ENCODE results near the gene CDIP1.

Gene CDIP1

DNA sequence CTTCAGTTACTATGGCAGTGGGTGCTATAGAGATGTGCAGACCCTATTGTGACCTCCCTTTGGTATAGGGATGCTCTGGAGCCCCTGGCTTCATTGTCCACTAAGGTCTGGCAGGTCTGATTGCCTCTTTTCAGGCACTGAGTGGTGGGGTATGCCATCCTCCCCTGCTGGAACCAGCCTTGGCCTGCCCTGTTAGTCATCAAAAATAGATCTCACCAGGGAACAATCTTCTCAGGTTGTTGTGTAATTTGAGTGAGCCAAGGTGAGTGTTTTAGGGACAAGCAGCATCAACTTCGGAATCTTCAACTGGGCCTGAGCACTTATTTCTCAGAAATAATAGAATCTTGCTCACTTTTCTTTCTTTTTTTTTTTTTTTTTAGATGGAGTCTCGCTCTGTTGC is 42.8 kb downstream of the CDIP1 start:
- DNase-seq (ENCODE audit: insufficient read length, low spot score), result no peak
- no peak for FAIRE-seq

DNA sequence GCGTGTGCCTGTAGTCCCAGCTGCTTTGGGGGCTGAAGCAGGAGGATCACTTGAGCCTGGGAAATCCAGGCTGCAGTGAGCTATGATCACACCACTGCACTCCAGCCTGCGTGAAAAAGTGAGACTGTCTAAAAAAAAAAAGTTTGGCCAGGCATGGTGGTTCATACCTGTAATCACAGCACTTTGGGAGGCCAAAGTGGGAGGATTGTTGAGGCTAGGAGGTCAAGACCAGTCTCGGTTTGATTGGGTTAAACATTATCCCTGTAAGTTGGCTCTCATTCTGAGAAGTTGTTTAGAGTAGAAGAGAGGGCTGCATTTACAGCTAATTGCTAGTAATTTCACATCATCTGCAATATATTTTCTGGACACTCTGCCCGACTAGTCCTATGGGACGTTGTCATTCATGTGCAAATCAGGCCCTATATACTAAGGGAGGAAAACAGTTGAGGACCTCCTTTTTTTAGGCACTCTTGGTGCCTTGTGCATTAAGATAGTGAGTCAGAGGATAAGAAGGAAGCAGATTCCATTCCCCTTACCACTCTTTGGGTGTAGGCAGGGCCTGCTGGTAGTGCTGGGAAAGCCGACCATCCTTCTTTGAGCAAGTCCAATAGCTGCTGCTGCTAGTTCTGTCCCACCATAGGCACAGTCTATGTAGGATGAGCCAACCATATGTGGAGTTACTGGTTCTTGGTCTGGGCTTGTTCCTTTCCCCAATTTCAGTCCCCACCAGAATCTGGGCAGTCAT is 43.7 kb downstream of the CDIP1 start:
- peak; percentile 60 for DNase-seq (ENCODE audit: insufficient read length, low spot score)
- FAIRE-seq, result no peak

DNA sequence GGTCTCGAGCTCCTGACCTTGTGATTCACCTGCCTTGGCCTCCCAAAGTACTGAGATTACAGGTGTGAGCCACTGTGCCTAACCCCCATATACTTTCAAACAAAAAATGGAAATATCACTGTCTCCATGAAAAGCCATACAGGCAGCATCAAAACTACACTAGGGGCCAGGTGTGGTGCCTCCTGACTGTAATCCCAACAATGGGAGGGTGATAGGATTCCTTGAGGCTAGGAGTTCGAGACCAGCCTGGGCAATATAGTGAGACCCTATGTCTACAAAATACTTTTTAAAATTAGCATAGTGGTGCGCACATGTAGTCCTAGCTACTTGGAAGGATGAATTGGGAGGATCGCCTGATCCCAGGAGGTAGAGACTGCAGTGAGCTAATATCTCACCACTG is 46.7 kb downstream of the CDIP1 start:
- DNase-seq (ENCODE audit: insufficient read length, low spot score) (no peak), FAIRE-seq (no peak)

DNA sequence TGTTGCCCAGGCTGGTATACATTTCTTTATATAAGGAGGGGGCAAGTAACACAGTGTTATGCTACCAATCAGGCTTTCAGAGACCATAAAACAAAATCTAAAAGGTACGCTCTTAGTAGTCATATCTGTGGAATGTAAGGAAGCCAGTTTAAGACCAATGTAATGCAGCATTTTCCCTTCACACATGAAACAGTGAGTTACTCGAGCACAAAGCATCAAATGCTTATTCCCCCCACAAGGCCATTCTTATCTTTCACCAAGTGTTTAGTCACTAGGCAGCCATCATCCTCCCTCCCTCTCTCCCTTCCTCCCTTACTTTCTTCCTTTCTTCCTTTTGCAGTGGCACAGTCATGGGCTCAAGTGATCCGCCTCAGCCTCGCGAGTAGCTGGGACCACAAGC is 49.5 kb downstream of the CDIP1 start:
- FAIRE-seq (no peak), DNase-seq (ENCODE audit: insufficient read length, low spot score) (peak; percentile 48)

DNA sequence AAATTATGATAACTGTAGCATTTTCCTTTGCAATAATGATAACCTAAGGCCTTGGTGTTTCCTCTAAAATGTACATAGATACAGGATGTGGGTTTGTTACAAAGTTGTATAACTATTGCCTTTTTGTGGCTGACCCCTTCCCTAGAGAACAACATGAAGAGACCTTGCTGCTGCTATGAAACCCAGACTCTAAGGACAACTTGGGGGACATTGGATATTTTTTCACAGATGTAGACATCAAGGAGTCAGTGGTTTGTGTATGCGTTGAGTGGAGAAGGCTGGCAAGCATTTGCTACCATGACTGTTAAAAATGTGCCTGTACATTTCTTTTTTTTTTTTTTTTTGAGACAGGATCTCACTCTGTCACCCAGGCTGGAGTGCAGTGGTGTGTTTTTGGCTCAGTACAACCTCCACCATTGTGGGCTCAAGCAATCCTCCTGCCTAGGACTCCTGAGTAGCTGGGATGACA is 50.0 kb downstream of the CDIP1 start:
- FAIRE-seq, result no peak
- DNase-seq (ENCODE audit: insufficient read length, low spot score), result no peak

DNA sequence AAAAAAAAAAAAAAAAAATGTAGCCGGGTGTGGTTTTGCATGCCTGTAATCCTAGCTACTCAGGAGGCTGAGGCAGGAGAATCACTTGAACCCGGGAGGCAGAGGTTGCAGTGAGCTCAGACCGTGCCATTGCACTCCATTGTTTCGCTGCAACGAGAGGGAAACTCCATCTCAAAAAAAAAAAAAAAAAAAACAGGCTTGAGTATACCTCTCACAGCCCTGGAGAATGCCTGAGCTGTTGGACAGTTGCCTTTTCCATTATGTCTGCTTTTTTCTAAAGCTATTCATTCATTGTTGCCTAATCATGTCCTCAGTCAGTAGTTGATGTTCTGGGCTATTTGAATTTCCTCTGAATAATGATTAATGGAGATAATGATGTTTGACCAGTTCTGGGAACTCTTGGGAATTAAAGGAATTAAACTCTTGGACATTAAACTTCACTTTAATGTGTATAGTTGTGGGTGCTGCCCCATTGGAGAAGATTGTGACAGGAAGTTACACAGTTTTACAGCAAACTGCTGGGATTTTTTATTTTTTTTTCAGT is 50.5 kb downstream of the CDIP1 start:
- DNase-seq (ENCODE audit: insufficient read length, low spot score), result no peak
- FAIRE-seq, result no peak

DNA sequence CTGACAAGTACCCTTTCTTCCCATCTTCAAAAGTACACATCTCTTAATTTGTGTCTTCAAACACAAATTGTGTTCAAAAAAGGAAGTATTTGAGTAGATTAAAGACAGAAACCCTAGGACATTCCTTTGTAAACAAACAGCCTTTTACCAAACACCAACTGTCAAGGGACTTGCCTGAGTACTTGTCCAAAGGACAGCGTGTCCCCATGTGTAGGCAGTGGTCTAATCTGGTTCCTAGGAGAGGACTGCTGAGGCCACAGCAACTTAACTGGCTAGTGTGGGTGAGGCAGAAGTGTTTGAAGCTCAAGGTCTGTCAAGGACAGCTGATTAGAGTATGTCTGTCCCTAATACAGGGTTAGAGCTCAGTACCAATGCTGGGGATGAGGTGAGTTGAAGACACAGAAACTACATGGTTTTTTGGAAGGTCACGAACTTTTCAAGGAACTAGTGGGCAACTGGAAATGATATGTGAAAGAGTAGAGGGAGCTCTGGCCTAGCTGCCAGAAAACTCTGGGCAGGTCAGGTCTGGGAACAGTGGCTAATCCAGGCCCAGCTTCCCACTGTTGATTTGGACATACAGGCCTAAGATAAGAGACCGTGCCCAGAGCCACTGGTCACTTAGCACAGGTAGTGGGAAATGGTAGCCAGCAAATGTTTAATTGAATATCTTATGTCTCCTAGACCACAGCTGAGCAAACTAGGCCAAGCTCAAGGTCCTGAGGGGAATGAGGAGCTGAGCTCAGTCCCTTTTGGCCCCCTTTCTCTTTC is 52.3 kb downstream of the CDIP1 start:
- DNase-seq (ENCODE audit: insufficient read length, low spot score) (no peak), FAIRE-seq (no peak)

DNA sequence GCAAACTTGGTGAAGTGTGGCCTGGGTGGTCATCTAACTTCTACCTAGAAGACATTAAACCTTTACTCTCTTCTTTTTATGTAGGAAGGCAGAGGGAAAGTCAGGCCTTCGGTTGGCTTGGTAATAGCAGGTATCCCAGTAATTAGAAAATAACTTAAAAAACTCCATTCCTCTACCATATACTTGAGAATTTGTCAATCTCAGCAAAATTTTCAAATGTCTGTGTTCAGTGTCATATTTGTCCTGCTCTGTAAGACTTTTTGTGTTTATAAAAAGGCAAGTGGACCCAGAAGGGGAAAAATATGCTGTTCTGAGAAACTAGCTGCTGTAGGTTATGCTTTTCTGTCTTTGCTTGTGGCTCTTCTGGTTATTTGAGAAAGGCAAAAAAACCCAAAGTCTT is 56.6 kb downstream of the CDIP1 start:
- no peak for DNase-seq (ENCODE audit: insufficient read length, low spot score)
- FAIRE-seq, result no peak

DNA sequence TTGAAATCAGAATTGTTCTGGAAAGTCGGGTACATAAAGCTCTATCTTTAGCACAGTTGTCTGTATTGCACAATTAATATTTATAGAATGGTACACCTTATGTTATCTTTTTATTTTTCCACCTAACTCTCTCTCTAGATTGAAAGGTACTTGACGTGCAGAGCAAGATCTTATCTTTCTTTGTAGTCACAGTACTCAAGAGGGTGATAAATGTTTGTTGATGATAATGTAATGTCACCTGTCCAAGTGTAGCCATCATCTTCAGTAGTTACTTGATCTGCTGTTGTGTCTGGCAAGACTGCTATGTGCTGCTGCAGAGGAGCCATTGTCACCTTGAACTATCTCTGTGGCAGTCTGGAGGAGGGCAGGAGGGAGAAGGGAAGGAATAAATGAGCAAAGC is 57.0 kb downstream of the CDIP1 start:
- FAIRE-seq (no peak), DNase-seq (ENCODE audit: insufficient read length, low spot score) (no peak)

DNA sequence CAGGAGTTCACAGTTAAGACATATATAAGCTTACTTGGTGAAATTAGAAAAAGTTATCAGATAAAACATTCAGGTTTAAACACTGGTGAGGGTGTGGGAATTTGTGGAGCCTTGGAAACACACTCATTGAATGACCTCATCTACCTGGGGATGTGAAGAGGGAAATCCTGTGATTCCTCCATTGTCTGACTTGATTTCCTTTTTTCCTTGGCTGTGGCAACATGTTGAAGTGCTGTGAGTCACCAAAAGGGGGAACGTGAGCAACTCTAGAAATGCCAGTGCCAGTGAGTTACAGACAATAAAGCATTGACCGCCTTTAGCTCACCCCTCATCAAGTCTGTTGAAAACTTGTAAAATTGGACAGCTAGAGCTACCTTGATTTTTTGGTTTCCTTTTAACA is 60.6 kb downstream of the CDIP1 start:
- FAIRE-seq (no peak), DNase-seq (ENCODE audit: insufficient read length, low spot score) (peak; percentile 45)

DNA sequence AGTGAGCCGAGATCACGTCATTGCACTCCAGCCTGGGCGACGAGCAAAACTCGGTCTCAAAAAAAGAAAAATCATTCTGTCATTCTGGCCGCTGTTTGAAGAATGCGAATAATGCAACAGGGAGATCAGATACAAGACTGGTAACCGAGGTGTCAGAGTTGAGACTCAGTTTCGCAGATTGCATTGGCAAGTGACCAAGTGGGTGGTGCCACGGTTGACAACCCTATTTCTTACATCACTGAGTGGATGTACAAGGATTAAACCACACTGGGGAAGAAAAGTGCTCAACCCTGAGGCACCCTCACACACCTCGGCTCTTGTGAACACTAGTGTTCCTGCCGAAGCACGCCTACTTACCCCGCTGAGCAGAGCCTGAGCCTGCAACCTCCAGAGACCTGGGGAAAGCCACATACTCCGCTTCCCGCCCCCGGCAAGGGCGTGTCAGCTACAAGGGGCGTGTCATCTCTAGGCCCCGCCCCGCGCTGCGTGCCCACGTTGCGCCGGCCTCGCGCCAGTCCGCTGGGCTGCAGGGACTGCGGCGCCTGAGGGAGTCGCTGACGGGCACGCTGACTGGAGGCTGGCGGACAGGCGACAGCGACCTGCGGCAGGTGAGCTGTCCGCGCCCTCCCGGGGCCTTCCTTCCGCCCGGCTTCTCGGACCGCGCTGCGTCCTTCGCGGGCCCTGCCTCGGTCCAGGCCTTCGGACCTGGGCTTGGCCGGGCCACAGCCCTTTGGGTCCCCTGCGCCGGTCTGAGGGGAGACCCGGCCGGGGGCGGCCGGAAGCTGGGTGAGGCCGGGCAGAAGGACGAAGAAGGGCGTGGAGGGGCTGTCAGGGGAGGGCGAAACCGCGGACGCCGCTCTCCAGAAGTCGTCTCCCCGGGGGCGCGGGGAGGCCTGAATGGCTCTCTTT is 62.4 kb downstream of the CDIP1 start, which contains the start of gene HMOX2:
TSS of gene HMOX2 (plus strand) at position 519 of the 909 bp plus-strand sequence. CDS start 29,127 bp downstream, outside the sequence.
- DNase-seq (ENCODE audit: insufficient read length, low spot score) (peak; percentile 93), FAIRE-seq (peak; percentile 94)

DNA sequence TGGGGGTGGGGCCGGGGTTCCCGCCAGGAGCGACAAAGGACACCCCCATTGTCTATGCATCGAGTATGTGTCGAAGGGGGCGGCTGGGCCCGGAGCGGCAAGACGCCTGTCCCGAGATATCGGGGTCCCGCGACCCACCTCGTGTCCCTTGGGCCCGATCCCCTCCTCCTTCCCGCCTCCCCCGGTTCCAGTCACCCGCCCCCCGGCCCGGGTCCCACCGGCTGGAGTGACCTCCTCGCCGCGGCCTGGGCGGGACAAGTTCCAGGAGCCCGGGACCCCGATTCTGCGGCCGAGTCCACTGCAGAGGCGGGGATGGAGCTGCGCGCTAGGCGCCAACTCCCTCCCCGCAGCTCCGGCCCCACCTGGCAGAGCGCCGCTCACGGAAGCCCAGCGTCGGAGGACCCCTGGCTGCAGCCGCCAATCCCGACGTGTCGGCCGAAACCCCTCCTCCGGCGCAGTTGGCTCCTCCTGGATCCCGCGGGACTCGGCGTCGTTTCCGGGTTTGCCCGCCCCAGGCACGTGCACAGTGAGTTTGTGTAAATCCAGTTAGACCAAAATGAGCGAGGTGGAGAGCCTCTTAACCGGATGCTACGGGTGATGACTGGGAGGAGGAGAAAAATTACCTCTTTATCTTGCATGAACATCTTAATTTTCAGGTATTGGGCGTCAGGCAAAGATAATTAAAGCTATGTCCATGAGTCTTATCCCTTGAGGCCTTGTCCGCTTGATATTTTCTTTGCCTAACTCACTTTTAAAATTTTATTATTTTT is 64.2 kb downstream of the CDIP1 start, which contains the start of gene NMRAL1:
TSS of gene NMRAL1 (minus strand) at position 434 of the 770 bp plus-strand sequence. CDS start 493 bp downstream, outside the sequence.
- DNase-seq (ENCODE audit: insufficient read length, low spot score), result peak; percentile 90
- FAIRE-seq, result peak; percentile 13

DNA sequence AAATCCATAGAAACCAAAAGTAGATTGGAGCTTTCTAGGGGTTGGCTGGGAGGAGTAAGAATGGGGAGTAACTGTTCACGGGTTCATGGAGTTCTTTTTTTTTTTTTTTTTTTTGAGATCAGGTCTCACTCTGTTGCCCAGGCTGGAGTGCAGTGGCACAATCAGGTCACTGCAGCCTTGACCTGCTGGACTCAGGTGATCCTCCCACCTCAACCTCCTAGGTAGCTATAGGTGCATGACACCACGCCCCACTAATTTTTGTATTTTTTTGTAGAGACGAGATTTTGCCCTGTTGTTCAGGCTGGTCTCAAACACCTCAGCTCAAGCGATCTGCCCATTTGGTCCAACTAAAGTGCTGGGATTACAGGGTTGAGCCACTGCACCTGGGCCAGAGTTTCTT is 65.7 kb downstream of the CDIP1 start:
- DNase-seq (ENCODE audit: insufficient read length, low spot score), result no peak
- FAIRE-seq, result no peak

DNA sequence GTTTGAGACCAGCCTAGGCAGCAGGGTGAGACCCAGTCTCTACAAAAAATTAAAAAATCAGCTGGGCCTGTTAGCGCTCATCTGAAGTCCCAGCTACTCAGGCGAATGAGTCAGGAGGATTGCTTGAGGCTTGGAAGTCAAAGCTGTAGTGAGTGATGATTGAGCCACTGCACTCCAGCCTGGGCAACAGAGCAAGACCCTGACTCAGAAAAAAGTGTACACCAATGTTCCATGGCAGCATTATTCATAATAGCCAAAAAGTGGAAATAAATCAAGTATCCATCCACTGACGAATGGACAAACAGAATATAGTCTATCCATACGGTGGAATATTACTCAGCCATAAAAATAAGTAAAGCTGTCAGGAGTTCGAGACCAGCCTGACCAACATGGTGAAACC is 66.7 kb downstream of the CDIP1 start:
- no peak for DNase-seq (ENCODE audit: insufficient read length, low spot score)
- FAIRE-seq, result no peak

DNA sequence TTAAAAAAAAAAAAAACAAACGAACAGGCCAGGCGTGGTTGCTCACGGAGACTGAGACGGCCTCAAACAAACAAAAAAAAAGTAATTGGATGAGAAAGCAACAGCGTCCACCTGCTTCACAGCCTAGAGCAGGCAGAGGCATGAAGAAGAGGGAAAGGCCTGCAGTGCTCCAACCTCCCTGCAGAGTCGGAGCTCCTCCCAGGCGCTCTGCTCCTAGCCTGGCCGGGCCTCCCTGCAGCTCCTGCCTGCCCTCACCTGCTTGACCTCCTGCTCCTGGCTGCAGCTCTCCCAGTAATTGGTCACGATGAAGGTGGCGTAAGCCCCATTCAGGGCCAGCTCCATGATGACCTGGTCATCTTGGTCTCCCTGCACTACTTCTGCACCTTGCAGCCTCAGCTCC is 69.6 kb downstream of the CDIP1 start:
- no peak for FAIRE-seq

DNA sequence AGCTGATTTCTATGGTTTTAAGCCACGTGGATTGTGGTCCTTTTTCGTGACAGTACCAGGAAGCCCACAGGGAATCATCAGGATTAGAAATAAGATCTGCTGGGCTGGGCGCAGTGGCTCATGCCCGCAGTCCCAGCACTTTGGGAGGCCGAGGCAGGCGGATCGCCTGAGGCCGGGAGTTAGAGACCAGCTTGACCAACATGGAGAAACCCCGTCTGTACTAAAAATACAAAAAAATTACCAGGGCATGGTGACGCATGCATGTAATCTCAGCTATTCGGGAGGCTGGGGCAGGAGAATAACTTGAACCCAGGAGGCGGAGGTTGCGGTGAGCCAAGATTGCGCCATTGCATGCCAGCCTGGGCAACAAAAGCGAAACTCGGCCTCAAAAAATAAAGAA is 70.7 kb downstream of the CDIP1 start:
- no peak for DNase-seq (ENCODE audit: insufficient read length, low spot score)
- FAIRE-seq, result no peak

More for the DNA sequence above, 69.6 kb downstream of the CDIP1 start:
- DNase-seq (ENCODE audit: insufficient read length, low spot score), result no peak

DNA sequence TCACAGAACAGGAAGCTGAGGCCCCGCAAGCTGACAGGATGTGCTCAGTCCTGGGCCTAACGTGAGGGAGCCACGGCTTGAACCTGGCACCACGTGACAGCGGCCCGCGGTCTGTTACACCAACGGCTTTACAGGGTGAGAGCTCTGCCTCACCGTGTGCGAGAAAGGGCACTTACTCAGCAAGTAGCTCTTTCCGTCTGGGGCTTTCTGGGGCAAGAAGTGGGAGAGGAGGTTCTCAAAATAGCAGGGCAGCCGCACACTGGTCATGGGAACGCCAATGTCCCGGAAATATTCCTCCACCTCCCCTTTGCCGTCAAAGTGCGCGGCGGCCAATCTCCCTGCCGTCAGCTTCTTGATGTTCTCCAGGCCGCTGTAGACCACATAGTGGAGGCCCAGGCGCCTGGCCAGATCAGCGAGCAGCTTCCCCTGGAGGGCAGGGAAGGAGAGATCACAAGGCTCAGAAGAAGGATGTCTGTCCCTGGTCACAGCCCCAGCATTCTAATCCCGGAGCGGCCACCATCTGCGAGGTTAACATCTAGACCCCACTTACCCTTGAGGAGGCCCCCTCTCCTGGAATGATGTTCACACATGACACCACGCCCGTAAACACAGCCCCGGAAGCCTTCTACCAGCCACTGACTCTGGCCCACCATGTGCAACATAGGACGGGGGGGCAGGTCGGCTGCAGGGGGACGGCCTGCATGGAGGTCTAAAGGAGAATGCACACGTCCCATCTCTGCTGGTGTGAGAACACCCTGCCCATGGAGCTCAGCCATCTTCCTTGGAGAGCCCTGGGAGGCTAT is 72.4 kb downstream of the CDIP1 start:
- DNase-seq (ENCODE audit: insufficient read length, low spot score), result no peak
- FAIRE-seq, result no peak

DNA sequence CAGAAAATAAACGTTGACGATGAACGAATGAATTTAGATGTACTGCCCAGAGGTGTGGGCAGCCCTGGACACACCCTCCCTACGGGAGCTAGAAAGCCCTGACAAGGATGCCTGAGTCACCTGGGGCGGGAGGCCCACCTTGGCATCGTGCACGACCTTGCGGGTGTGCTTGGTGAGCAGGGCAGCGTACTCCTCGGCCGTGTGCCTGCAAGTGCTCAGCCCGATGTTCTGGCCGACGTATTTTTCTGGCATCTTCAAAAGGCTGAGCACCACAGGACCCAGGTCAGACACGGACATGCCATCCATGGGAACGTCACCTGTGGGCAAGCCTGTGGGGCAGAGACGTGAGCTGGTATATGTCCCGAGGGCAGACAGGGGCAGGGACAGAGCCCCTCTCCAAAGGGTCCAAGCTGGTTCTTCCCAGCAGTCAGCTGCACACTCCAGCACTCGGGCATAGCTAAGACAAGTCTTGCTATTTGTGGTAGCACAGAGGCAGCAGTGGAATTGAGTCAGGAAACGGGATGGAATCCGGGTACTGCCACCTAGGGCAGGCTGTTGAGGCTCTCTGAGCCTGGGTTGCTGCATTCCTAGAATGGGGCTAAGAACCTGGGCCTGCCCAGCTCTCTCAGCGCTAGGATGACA is 74.9 kb downstream of the CDIP1 start:
- DNase-seq (ENCODE audit: insufficient read length, low spot score), result no peak
- peak; percentile 82 for FAIRE-seq
